Activated CD4-positive, alpha-beta T cell treated with anti-CD3 and anti-CD28 coated beads, Interleukin-2, amount 50 U/mL, for 24 hours (primary cell): ENCODE results near the gene ARL9.
"Not testable (repeated sequence)": the region's sequence is repeated elsewhere in the genome, so short reads cannot be mapped to it uniquely, and the experiment has no call there.

ENCODE experiments used
- DNase-seq, 2 donors: peaks; one replicate each; pipeline ENCODE4 v3.0.0-alpha.2; 2020; ENCODE audit warnings: low read depth in 1 of 2, low spot score in 1 of 2

ARL9 gene

DNA sequence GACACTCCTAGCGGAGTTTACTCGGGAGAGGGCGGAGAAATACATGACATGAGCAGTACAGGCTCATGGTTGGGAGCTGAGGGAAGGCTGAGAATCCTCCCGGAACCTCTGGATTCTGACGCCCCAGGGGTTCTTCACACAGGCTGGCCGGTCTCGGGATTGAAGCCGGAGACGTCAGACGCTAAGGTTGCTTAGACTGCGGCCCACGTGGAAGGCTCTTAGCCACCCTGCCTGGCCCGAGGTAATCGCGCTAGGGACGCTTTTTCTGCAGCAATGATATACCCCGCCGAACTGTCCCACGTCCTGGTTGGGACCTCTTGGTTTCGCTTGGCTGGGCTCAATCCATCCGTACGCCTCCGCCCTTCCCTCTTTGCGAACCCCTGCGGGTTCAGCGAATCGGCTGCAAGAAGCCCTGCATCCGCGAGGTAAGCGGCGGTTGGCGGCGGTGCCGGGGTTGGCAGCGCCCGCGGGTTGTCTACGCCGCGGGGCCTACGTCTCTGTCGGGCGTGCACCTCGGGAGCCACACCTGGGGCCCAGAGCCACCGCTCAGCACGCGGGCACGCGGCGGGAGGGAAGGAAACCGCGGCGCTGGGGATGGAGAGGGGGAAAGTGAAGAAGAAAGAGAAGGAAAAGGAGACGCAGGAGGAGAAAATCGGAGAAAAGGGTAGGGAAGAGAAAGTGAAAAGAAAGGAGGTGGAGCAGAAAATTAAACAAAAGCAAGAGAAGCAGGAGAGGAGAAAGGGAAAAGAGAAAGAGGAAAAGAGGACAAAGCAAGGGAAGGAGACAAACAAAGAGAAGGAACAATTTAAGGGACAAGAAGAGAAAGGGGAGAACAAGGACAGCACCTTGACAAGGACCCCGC, at the start of gene ARL9:
TSS of gene ARL9 (plus strand) at position 523 of the 862 bp plus-strand sequence. CDS start at position 595, 72 bp downstream.
- DNase-seq: peak; percentile 12 to 45

DNA sequence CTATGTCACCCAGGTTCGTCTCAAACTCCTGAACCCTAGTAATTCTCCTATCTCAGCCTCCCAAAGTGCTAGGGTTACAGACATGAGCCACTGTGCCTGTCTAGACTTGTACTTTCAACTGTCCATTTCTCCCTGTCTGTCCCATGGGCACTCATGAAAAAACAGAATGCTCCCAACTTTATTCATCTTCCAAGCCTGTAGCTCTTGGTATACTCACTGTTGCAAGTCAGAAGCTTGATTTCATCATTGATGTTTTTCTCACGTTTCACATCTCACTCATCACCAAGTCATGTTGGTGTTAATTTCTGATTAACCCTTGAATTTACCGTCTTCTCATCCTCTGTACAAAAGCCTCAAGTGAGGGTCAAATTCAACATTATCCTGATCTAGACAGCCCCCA, 45.5 kb upstream of the ARL9 start:
- DNase-seq: no peak

- DNase-seq: no peak
Observed at GRCh38 chr4:56462157-56462556, 43.4 kb upstream of the ARL9 start.

DNA sequence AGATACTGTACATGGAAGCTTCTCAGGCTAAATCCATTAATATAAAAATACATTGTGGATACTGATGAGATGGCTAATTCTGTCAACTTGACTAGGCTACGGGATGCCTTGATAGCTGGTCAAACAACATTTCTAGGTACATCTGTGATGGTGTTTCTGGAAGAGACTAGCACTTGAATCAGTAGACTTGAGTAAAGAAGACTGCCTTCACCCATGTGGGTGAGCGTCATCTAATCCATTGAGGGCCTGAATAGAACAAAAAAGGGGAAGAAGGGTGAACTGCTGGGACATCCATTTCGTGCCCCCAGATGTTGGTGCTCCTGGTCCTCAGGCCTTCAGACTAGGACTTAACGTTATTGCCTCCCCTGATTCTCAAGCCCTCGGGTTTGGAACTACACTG, 41.9 kb upstream of the ARL9 start:
- no peak for DNase-seq

DNA sequence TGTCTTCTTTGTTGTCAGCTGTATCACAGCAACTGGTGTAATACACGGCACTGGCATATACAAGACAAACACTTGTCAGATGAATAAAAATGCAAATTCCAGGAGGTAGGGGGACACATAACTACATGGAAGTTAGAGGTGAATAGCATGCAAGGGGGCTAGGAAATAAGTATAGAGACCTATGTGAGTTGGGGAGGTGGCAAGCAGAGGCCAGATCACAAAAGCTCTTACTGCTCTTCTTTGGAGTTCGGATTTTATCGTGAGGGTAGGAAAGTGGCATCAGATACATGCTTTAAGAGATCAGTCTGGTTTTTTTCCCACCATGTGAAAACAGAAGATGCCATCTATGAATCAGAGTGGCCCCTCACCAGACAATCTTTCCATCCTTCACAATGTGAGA, 41.0 kb upstream of the ARL9 start:
- DNase-seq: no peak

- DNase-seq: no peak
Observed at GRCh38 chr4:56465599-56466295, 39.8 kb upstream of the ARL9 start.

GRCh38 chr4:56466296-56466761, 39.3 kb upstream of the ARL9 start:
- DNase-seq: not testable (repeated sequence)

GRCh38 chr4:56466910-56467283, 38.7 kb upstream of the ARL9 start:
- DNase-seq: no peak

- DNase-seq: peak; percentile 69 to 82
Observed at GRCh38 chr4:56467284-56468096, 38.1 kb upstream of the ARL9 start, which contains the start of gene SRP72. TSS of gene SRP72 (plus strand) at chr4:56467617. CDS start at chr4:56467636, 19 bp downstream.

DNA sequence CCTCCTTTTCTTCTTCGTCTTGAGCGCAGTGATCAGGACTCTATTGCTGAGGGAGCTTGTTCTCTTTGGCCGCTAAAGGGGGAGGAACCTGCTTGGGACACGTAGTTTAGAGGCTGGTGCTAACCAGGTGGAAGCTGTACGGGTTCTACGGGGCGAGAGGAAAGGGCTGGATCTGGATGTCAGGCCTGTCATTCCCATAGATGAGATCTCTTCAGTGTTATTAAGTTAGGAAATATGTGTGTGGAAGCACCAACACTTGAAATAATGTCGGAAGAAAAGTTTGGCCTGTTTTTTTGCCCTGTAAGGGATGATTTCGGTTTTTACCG, 37.5 kb upstream of the ARL9 start:
- DNase-seq: peak in 1 of 2 donors; percentile 12

GRCh38 chr4:56469489-56470210, 35.9 kb upstream of the ARL9 start:
- no peak for DNase-seq

DNA sequence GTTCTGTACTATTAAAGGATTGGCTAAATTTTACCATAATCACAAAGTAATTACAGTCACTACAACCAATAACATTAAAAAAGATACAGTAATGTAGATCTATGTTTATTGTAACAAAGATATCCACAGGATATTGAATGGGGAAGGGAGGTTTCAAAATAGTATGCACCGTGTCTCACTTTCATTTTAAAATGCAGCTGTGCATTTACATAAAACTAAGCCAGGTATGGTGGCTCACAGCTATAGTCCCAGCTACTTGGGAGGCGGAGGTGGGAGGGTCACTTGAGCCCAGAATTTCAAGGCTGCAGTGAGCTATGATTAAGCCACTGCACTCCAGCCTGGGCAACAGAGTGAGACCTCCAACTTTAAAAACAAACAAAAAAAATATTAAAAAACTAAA, 29.7 kb upstream of the ARL9 start:
- DNase-seq: no peak

- no peak for DNase-seq
Observed at GRCh38 chr4:56477192-56477702, 28.3 kb upstream of the ARL9 start.

DNA sequence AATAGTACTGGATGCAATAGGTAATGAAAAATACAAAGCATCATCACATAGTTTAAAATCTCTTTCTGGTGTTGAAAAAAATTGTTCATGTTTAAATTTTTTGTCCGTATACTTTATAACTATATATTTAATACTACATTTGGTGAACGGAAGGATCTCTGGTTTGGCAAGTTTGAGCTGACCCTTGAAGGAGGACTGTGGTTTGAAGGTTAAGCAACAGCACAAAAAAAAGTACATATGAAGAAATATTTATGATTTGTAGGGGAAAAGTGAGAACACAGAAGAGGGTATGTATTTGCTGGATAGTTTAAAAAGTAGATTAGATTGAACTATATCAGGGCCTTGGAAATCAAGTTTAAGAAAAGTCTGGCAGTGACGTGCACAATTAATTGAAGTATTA, 24.9 kb upstream of the ARL9 start:
- DNase-seq: no peak

- DNase-seq: no peak
Observed at GRCh38 chr4:56496241-56496640, 9.3 kb upstream of the ARL9 start.

GRCh38 chr4:56511098-56511497, 5.5 kb downstream of the ARL9 start:
- DNase-seq: no peak

GRCh38 chr4:56512166-56512565, 6.6 kb downstream of the ARL9 start:
- DNase-seq: no peak

- no peak for DNase-seq
Observed at GRCh38 chr4:56513517-56513916, 7.9 kb downstream of the ARL9 start.

DNA sequence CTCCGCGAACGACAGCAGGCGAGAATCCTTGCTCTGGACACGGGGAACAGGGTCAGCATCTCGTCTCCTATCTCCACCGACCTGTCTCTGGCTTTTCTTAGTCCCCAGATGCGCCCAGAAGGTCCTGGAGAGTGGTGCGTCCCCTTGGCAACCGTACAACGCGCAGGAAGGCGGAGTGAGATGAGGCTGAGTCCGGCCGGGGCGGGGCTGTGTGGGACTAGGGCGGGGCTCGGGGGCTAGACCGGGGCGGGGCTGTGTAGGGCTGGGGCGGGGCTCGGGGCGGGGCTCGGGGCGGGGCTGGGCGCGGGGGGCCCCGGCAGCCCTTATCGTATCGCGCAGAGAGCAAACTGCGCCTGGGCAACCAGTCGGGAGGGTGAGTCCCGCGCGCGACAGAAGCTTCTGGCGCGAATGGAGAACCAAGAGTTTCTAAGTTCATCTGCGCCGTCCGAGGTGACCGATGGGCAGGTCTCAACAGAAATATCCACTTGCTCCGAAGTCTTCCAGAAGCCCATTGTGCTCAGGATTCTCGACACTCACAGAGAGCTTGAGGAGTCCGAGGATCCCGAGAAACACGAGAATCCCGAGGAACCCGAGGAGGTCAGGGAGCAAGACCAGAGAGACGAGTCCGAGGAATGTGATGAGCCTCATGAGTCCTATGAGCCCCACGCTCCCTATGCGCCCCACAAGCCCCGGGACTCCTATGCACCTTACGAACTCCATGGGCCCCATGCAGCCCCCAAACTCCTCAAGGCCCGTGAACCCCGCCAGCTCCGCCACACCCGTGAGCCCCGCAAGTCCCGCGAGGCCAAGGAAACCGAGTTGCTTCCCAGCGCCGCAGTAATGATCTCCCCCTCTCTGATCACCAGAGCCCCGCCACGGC, 24.9 kb downstream of the ARL9 start:
- DNase-seq: peak; percentile 61 to 80
